Brain microvascular endothelial cell (primary cell): ENCODE measurements around the gene LIFR.

Experiments used
- DNase-seq: peaks from one replicate; pipeline ENCODE4 v3.0.0-alpha.2; 2020
- H3K27ac ChIP-seq: fragments of 250-450 bp; sonication (Bioruptor Pico); 2 replicates; pipeline ENCODE4 v1.5.1; 2020; ENCODE audit warnings: mild to moderate bottlenecking, moderate library complexity
- H3K27me3 ChIP-seq: fragments of 250-450 bp; sonication (Bioruptor Pico); replicated peaks from 2 replicates; pipeline ENCODE4 v1.5.1; 2020; ENCODE audit warnings: mild to moderate bottlenecking
- H3K36me3 ChIP-seq: fragments of 250-450 bp; sonication (Bioruptor Pico); replicated peaks from 2 replicates; pipeline ENCODE4 v1.5.1; 2020; ENCODE audit warnings: mild to moderate bottlenecking
- H3K4me3 ChIP-seq: 2 replicates; pipeline ENCODE4 v1.5.1; 2011; ENCODE audit warnings: low read depth, mild to moderate bottlenecking, control low read depth, low read length, moderate library complexity
- CTCF ChIP-seq: IDR thresholded peaks from 2 replicates; pipeline ENCODE4 v1.5.1; 2011; ENCODE audit warnings: low read depth, mild to moderate bottlenecking, moderate library complexity, low read length, control low read depth, inconsistent platforms; ENCODE audit errors: missing control alignments
- in situ Hi-C: cut with HindIII; loops from 2 replicates; pipeline ENCODE4 v1.10.0; 2017; ENCODE audit warnings: low sequenced_read_pairs, low pct_ligation_motif_present

The LIFR gene

GRCh38 chr5:38556088-38556598 is 303 bp downstream of the LIFR start:
- TF ChIP-seq CTCF, result no peak
- Histone ChIP-seq H3K27me3 (no peaks in the 10 kb centered on the region), H3K4me3 (peak overlapping the region; percentile 77), H3K27ac (peak overlapping the region; percentile 27), H3K36me3 (no peaks in the 10 kb centered on the region)
- peak; percentile 7 for DNase-seq
- in situ Hi-C loops, result loop anchor here (10.0 kb wide), 1 partner anchor 249 kb away; no protein-coding TSS in a partner anchor

GRCh38 chr5:38555354-38556087 is 925 bp downstream of the LIFR start:
- H3K27me3 ChIP-seq, result no peaks in the 10 kb centered on the region
- in situ Hi-C loops, result loop anchor here (10.0 kb wide), 1 partner anchor 249 kb away; no protein-coding TSS in a partner anchor
- no peak for DNase-seq
- no peaks in the 10 kb centered on the region for H3K36me3 ChIP-seq
- no peak overlapping the region for H3K27ac ChIP-seq
- H3K4me3 ChIP-seq, result peak overlapping the region; percentile 77
- TF ChIP-seq CTCF, result no peak

GRCh38 chr5:38554861-38555260 is 1.6 kb downstream of the LIFR start:
- H3K36me3 ChIP-seq, result no peaks in the 10 kb centered on the region
- in situ Hi-C loops, result loop anchor here (10.0 kb wide), 1 partner anchor 250 kb away; no protein-coding TSS in a partner anchor
- no peak overlapping the region for H3K27ac ChIP-seq
- no peak for DNase-seq
- no peak for TF ChIP-seq CTCF
- H3K4me3 ChIP-seq, result peak overlapping the region; percentile 3
- H3K27me3 ChIP-seq, result no peaks in the 10 kb centered on the region

DNA sequence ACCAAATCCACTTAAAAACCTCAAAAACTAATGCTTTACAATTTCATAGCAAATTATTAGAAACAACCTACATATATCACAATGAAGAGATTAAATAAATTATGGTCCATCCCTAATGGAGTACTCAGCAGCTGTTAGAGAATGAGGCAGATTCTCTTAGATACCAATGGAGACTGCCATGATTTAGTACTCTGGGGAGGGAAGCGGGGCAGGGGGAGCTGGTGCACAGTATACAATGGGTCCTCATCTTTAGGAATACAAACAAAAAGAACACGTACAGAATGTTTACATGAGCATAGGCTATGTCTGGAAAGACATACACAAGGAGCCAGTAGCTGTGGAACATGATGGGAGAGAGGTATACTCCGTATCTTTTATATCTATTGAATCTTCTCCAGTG is 2.0 kb downstream of the LIFR start:
- Histone ChIP-seq H3K4me3 (no peak overlapping the region), H3K36me3 (no peaks in the 10 kb centered on the region), H3K27me3 (no peaks in the 10 kb centered on the region), H3K27ac (no peak overlapping the region)
- TF ChIP-seq CTCF, result no peak
- in situ Hi-C loops, result loop anchor here (10.0 kb wide), 1 partner anchor 250 kb away; no protein-coding TSS in a partner anchor
- DNase-seq, result no peak

- Histone ChIP-seq H3K4me3 (no peak overlapping the region), H3K27ac (no peak overlapping the region), H3K27me3 (no peaks in the 10 kb centered on the region), H3K36me3 (no peaks in the 10 kb centered on the region)
- DNase-seq, result no peak
- in situ Hi-C loops, result loop anchor here (10.0 kb wide), 1 partner anchor 252 kb away; no protein-coding TSS in a partner anchor
- TF ChIP-seq CTCF, result no peak
These were observed 3.4 kb downstream of the LIFR start for GRCh38 chr5:38553001-38553521.
